HEK293 (cell line): ENCODE results near the gene HEBP2.

Experiments
- CTCF ChIA-PET: fragments of 350-600 bp; formaldehyde crosslinking; extraction: SDS; loops from one replicate; lab custom pipeline; 2021; ENCODE audit warnings: antibody characterized with exemption; lab: Yijun Ruan, JAX
- POLR2A ChIA-PET: fragments of 300-600 bp; formaldehyde crosslinking; extraction: SDS; loops from one replicate; lab custom pipeline; 2020; ENCODE audit warnings: antibody characterized with exemption, inconsistent platforms; lab: Yijun Ruan, JAX
- H3K27ac ChIP-seq: fragments of 200-500 bp; sonication (Bioruptor generic); 2 replicates; pipeline ENCODE4 v1.5.1; 2014; ENCODE audit warnings: low read depth, low read length, control low read depth, inconsistent platforms; ENCODE audit errors: extremely low read depth
- H3K36me3 ChIP-seq, 2 experiments: fragments of 200-500 bp in 1 of 2; sonication (Bioruptor generic) in 1 of 2; 1 replicate in 1 of 2; 2 replicates in 1 of 2; pipeline ENCODE4 v1.5.1; 2014 to 2017; ENCODE audit warnings: inconsistent platforms in 2 of 2, low read length in 2 of 2; ENCODE audit not compliant: control insufficient read depth in 2 of 2, insufficient read depth in 1 of 2
- H3K4me1 ChIP-seq: fragments of 200-500 bp; sonication (Bioruptor generic); 2 replicates; pipeline ENCODE4 v1.5.1; 2014; ENCODE audit warnings: mild to moderate bottlenecking, low read length, inconsistent platforms; ENCODE audit not compliant: control insufficient read depth, insufficient read depth
- H3K4me3 ChIP-seq: 2 replicates; pipeline ENCODE4 v1.5.1; 2011; ENCODE audit warnings: low read depth, mild to moderate bottlenecking, control low read depth, low read length, moderate library complexity
- H3K9me3 ChIP-seq: fragments of 200-500 bp; sonication (Bioruptor generic); 2 replicates; pipeline ENCODE4 v1.5.1; 2014; ENCODE audit warnings: low read depth, low read length, inconsistent platforms; ENCODE audit not compliant: control insufficient read depth, insufficient read depth
- BCL11B ChIP-seq: fragments of 450-650 bp; formaldehyde crosslinking; IDR thresholded peaks from 2 replicates; pipeline ENCODE4 v1.5.1; 2016; ENCODE audit warnings: low read depth, missing biosample characterization, missing genetic modification characterization
- GLIS1 ChIP-seq: fragments of 450-650 bp; formaldehyde crosslinking; IDR thresholded peaks from 2 replicates; pipeline ENCODE4 v1.5.1; 2016; ENCODE audit warnings: missing biosample characterization, missing genetic modification characterization
- PATZ1 ChIP-seq: fragments of 450-650 bp; formaldehyde crosslinking; IDR thresholded peaks from 2 replicates; pipeline ENCODE4 v1.5.1; 2016; ENCODE audit warnings: missing biosample characterization, missing genetic modification characterization
- SP2 ChIP-seq: fragments of 450-650 bp; formaldehyde crosslinking; IDR thresholded peaks from 2 replicates; pipeline ENCODE4 v1.5.1; 2016; ENCODE audit warnings: missing biosample characterization, missing genetic modification characterization
- ZBTB20 ChIP-seq: fragments of 450-650 bp; formaldehyde crosslinking; IDR thresholded peaks from 2 replicates; pipeline ENCODE4 v1.5.1; 2016; ENCODE audit warnings: missing biosample characterization, missing genetic modification characterization
- ZBTB48 ChIP-seq: fragments of 450-650 bp; formaldehyde crosslinking; IDR thresholded peaks from 2 replicates; pipeline ENCODE4 v1.5.1; 2016; ENCODE audit warnings: missing biosample characterization, missing genetic modification characterization
- ZNF335 ChIP-seq: fragments of 450-650 bp; formaldehyde crosslinking; conservative IDR thresholded peaks from 2 replicates; pipeline ENCODE4 v1.5.1; 2016; ENCODE audit warnings: missing biosample characterization, missing genetic modification characterization
- ZNF341 ChIP-seq: fragments of 450-650 bp; formaldehyde crosslinking; IDR thresholded peaks from 2 replicates; pipeline ENCODE4; 2016; ENCODE audit warnings: low read depth, missing biosample characterization, missing genetic modification characterization
- ZNF416 ChIP-seq: fragments of 450-650 bp; formaldehyde crosslinking; IDR thresholded peaks from 2 replicates; pipeline ENCODE4 v1.5.1; 2016; ENCODE audit warnings: missing biosample characterization, missing genetic modification characterization
- ZNF561 ChIP-seq: fragments of 450-650 bp; IDR thresholded peaks from 2 replicates; pipeline ENCODE4 v1.5.1; 2018; ENCODE audit warnings: missing biosample characterization, missing genetic modification characterization, borderline replicate concordance
- ZNF610 ChIP-seq: fragments of 450-650 bp; formaldehyde crosslinking; IDR thresholded peaks from 2 replicates; pipeline ENCODE4 v1.5.1; 2016; ENCODE audit warnings: missing biosample characterization, missing genetic modification characterization, borderline replicate concordance
- TF ChIP-seq, protein P1 (sequence below): fragments of 450-650 bp; formaldehyde crosslinking; IDR thresholded peaks from 2 replicates; pipeline ENCODE4 v1.5.1; 2016; ENCODE audit warnings: missing biosample characterization, missing genetic modification characterization
- TF ChIP-seq, protein P2 (sequence below): fragments of 450-650 bp; formaldehyde crosslinking; IDR thresholded peaks from 2 replicates; pipeline ENCODE4 v1.5.1; 2016; ENCODE audit warnings: missing biosample characterization, missing genetic modification characterization
- TF ChIP-seq, protein P3 (sequence below): fragments of 450-650 bp; formaldehyde crosslinking; IDR thresholded peaks from 2 replicates; pipeline ENCODE4 v1.5.1; 2017; ENCODE audit warnings: missing biosample characterization, missing genetic modification characterization

Gene HEBP2

DNA sequence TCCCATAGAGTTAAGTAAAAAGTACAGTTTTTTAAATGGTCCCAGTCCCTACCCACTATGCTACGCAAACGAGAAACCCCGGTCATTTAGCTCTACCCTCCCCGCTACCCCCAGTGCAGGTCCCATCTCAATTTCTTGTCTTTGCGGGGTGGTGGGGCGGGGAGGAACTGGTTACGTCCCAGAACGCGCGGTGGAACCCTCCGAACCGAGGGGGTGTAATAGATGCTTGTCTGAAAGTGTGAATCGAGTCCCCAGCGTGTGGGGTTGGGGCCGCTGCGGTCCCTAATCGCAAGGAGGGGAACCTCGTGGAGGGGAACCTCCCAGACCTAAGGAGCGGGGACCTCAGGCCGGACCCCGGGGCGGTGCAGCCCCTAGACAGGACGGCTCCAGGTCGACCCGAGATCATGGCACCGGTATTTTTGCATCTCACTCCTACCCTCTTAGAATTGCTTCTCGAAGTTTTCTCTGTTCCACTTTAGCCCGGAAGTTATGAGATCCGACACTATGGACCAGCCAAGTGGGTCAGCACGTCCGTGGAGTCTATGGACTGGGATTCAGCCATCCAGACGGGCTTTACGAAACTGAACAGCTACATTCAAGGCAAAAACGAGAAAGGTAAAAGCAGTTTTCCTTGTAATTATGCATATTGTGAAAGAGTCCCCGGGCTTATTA is 779 bp downstream of the HEBP2 start:
- no peaks in the 10 kb centered on the region for H3K9me3 ChIP-seq
- ChIA-PET POLR2A (interaction anchor here (0.6 to 1.9 kb wide), 7 partner anchors 8 to 298 kb away, joined by 3 to 8 read pairs (median 4); no protein-coding TSS in a partner anchor), CTCF (interaction anchor here (0.5 to 3.4 kb wide), 33 partner anchors 10 to 733 kb away, joined by 3 to 26 read pairs (median 4); partner anchors contain the start of gene ARFGEF3)
- peak overlapping the region; percentile 82 for H3K4me3 ChIP-seq
- H3K27ac ChIP-seq = peak overlapping the region; percentile 80; the same call in 1 of the 2 replicates
- H3K36me3 ChIP-seq = peaks cover 23 to 38% of the 10 kb centered on the region in 2 experiments
- peak; percentile 21 for TF ChIP-seq SP2 (tag by site-specific recombination)
- TF ChIP-seq ZNF341 (tag by site-specific recombination) = peak; percentile 72; the same call in 1 of the 2 replicates
- TF ChIP-seq, protein P1, sequence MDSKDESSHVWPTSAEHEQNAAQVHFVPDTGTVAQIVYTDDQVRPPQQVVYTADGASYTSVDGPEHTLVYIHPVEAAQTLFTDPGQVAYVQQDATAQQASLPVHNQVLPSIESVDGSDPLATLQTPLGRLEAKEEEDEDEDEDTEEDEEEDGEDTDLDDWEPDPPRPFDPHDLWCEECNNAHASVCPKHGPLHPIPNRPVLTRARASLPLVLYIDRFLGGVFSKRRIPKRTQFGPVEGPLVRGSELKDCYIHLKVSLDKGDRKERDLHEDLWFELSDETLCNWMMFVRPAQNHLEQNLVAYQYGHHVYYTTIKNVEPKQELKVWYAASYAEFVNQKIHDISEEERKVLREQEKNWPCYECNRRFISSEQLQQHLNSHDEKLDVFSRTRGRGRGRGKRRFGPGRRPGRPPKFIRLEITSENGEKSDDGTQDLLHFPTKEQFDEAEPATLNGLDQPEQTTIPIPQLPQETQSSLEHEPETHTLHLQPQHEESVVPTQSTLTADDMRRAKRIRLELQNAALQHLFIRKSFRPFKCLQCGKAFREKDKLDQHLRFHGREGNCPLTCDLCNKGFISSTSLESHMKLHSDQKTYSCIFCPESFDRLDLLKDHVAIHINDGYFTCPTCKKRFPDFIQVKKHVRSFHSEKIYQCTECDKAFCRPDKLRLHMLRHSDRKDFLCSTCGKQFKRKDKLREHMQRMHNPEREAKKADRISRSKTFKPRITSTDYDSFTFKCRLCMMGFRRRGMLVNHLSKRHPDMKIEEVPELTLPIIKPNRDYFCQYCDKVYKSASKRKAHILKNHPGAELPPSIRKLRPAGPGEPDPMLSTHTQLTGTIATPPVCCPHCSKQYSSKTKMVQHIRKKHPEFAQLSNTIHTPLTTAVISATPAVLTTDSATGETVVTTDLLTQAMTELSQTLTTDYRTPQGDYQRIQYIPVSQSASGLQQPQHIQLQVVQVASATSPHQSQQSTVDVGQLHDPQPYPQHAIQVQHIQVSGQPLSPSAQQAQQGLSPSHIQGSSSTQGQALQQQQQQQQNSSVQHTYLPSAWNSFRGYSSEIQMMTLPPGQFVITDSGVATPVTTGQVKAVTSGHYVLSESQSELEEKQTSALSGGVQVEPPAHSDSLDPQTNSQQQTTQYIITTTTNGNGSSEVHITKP (tag by site-specific recombination) = peak; percentile 72
- no peak for TF ChIP-seq ZNF561 (tag by site-specific recombination)
- TF ChIP-seq, protein P2, sequence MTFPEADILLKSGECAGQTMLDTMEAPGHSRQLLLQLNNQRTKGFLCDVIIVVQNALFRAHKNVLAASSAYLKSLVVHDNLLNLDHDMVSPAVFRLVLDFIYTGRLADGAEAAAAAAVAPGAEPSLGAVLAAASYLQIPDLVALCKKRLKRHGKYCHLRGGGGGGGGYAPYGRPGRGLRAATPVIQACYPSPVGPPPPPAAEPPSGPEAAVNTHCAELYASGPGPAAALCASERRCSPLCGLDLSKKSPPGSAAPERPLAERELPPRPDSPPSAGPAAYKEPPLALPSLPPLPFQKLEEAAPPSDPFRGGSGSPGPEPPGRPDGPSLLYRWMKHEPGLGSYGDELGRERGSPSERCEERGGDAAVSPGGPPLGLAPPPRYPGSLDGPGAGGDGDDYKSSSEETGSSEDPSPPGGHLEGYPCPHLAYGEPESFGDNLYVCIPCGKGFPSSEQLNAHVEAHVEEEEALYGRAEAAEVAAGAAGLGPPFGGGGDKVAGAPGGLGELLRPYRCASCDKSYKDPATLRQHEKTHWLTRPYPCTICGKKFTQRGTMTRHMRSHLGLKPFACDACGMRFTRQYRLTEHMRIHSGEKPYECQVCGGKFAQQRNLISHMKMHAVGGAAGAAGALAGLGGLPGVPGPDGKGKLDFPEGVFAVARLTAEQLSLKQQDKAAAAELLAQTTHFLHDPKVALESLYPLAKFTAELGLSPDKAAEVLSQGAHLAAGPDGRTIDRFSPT = no peak
- no peak for TF ChIP-seq ZNF416 (tag by site-specific recombination)
- TF ChIP-seq ZNF610 = peak; percentile 12; the same call in 1 of the 2 replicates
- peak; percentile 76; the same call in 1 of the 2 replicates for TF ChIP-seq ZBTB48 (tag by site-specific recombination)
- TF ChIP-seq, protein P3, sequence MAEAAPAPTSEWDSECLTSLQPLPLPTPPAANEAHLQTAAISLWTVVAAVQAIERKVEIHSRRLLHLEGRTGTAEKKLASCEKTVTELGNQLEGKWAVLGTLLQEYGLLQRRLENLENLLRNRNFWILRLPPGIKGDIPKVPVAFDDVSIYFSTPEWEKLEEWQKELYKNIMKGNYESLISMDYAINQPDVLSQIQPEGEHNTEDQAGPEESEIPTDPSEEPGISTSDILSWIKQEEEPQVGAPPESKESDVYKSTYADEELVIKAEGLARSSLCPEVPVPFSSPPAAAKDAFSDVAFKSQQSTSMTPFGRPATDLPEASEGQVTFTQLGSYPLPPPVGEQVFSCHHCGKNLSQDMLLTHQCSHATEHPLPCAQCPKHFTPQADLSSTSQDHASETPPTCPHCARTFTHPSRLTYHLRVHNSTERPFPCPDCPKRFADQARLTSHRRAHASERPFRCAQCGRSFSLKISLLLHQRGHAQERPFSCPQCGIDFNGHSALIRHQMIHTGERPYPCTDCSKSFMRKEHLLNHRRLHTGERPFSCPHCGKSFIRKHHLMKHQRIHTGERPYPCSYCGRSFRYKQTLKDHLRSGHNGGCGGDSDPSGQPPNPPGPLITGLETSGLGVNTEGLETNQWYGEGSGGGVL (tag by site-specific recombination) = peak; percentile 71
- TF ChIP-seq GLIS1 = peak; percentile 36
- TF ChIP-seq ZNF335 (tag by site-specific recombination) = peak; percentile 59
- no peak for TF ChIP-seq BCL11B (tag by site-specific recombination)
- peak; percentile 52; the same call in 1 of the 2 replicates for TF ChIP-seq ZBTB20 (tag by site-specific recombination)
- TF ChIP-seq PATZ1 (tag by site-specific recombination) = peak; percentile 12; the same call in 1 of the 2 replicates
- peaks cover 10% of the 10 kb centered on the region for H3K4me1 ChIP-seq
